K562 (cell line): ENCODE measurements around the gene ATXN7L2. TPM values are rescaled to one million over a fixed set of nuclear protein-coding genes. Genes with fewer than 3 reads are reported as not detected.

Experiments used
- ATAC-seq: fragments of 200-7000 bp; cut with Tn5 transposase; 3 replicates; pipeline ENCODE4 v1.9.1; 2020; ENCODE audit warnings: moderate library complexity
- BruUV-seq: library from RNA; stranded (reverse); fragments of 400-500 nt; replicated peaks from 2 replicates; lab custom pipeline; 2021; lab: Mats Ljungman, UMichigan
- CTCF ChIA-PET: fragments of 300-600 bp; formaldehyde crosslinking; extraction: SDS; loops from one replicate; lab custom pipeline; 2021; ENCODE audit warnings: low intra/inter-chr PET ratio; lab: Yijun Ruan, JAX
- POLR2A ChIA-PET: fragments of 300-600, 350-650 bp; sonication (Branson Sonifier 250); formaldehyde crosslinking; extraction: SDS; loops from one replicate; lab custom pipeline; 2021; ENCODE audit warnings: antibody characterized with exemption, inconsistent platforms; lab: Yijun Ruan, JAX
- DNase-seq, 4 experiments: peaks; one replicate each; pipeline versions ENCODE4 v3.0.0 to v3.0.0-alpha.2; 2011 to 2018; ENCODE audit warnings: low spot score in 3 of 4, mixed read lengths in 3 of 4; ENCODE audit errors: extremely low read depth in 1 of 4
- FAIRE-seq: peaks from 2 replicates; lab custom pipeline; 2011; peaks lifted over from hg19 to GRCh38; lab: Jason Lieb, UNC
- H2AFZ ChIP-seq: 2 replicates; pipeline ENCODE4 v1.6.0; 2011; ENCODE audit warnings: low read depth, low read length, control low read depth, inconsistent platforms
- H3K27ac ChIP-seq: fragments of 200-600 bp; 3 replicates; pipeline ENCODE4 v1.8.0; 2011; ENCODE audit warnings: low read depth, mild to moderate bottlenecking, control low read depth, inconsistent platforms, low read length, moderate library complexity, mixed read lengths; ENCODE audit errors: extremely low read depth
- H3K27me3 ChIP-seq, 2 experiments: fragments of 300-600 bp in 1 of 2; 2 replicates in 1 of 2; 3 replicates in 1 of 2; pipeline versions ENCODE4 v1.6.0 to v1.8.0; 2011; ENCODE audit warnings: inconsistent platforms in 2 of 2, low read length in 2 of 2, mild to moderate bottlenecking in 1 of 2, mixed read lengths in 1 of 2, moderate library complexity in 1 of 2; ENCODE audit not compliant: control insufficient read depth in 2 of 2, insufficient read depth in 2 of 2
- H3K36me3 ChIP-seq: fragments of 300-600 bp; 3 replicates; pipeline ENCODE4 v1.8.0; 2011; ENCODE audit warnings: mild to moderate bottlenecking, low read length, inconsistent platforms; ENCODE audit not compliant: control insufficient read depth, insufficient read depth
- H3K4me1 ChIP-seq, 2 experiments: fragments of 200-600 bp in 1 of 2; replicated peaks in 1 of 2; 2 replicates in 1 of 2; 3 replicates in 1 of 2; pipeline versions ENCODE4 v1.5.1 to v1.8.0; 2011; ENCODE audit warnings: inconsistent platforms in 2 of 2, low read length in 2 of 2, mild to moderate bottlenecking in 1 of 2, mixed read lengths in 1 of 2, moderate library complexity in 1 of 2; ENCODE audit not compliant: control insufficient read depth in 2 of 2, insufficient read depth in 2 of 2
- H3K4me2 ChIP-seq: 2 replicates; pipeline ENCODE4 v1.6.1; 2011; ENCODE audit warnings: low read length, control low read depth, inconsistent platforms, mixed read lengths; ENCODE audit not compliant: insufficient read depth
- H3K4me3 ChIP-seq: fragments of 200-600 bp; sonication (generic), shearing (Covaris generic); 2 replicates; pipeline ENCODE4 v1.5.1; 2016; ENCODE audit warnings: control low read depth, inconsistent platforms
- H3K79me2 ChIP-seq: fragments of 200-600 bp; 3 replicates; pipeline ENCODE4 v1.8.0; 2011; ENCODE audit warnings: low read length, inconsistent platforms; ENCODE audit not compliant: control insufficient read depth, insufficient read depth
- H3K9ac ChIP-seq, 2 experiments: 2 replicates each; pipeline versions ENCODE4 v1.6.0 to v1.6.1; 2011; ENCODE audit warnings: low read depth in 2 of 2, low read length in 2 of 2, control low read depth in 1 of 2, inconsistent platforms in 1 of 2, mild to moderate bottlenecking in 1 of 2, mixed read lengths in 1 of 2; ENCODE audit not compliant: insufficient read depth in 1 of 2
- H3K9me1 ChIP-seq: one replicate; pipeline ENCODE4 v1.6.0; 2011; ENCODE audit warnings: inconsistent platforms, mild to moderate bottlenecking, low read length, moderate library complexity; ENCODE audit not compliant: control insufficient read depth, insufficient read depth
- H3K9me3 ChIP-seq: replicated peaks from 2 replicates; pipeline ENCODE4 v1.5.1; 2011; ENCODE audit warnings: low read depth, low read length, inconsistent platforms; ENCODE audit not compliant: control insufficient read depth, insufficient read depth
- H4K20me1 ChIP-seq: replicated peaks from 2 replicates; pipeline ENCODE4 v1.6.1; 2011; ENCODE audit warnings: low read length, inconsistent platforms, mixed read lengths; ENCODE audit not compliant: control insufficient read depth, insufficient read depth
- NRF1 ChIP-seq, 2 experiments: fragments of 450-650 bp; IDR thresholded peaks in 1 of 2; conservative IDR thresholded peaks in 1 of 2; 2 replicates each; pipeline ENCODE4 v1.6.1; 2014; ENCODE audit warnings: mild to moderate bottlenecking in 2 of 2
- RFX5 ChIP-seq: IDR thresholded peaks from 2 replicates; pipeline ENCODE4 v1.6.1; 2011; ENCODE audit warnings: low read depth, mild to moderate bottlenecking, improper control_type of control experiment, low read length
- YBX1 ChIP-seq: fragments of 450-650 bp; IDR thresholded peaks from 2 replicates; pipeline ENCODE4 v1.7.1; 2016; ENCODE audit warnings: mild to moderate bottlenecking
- ZNF239 ChIP-seq: fragments of 250-450 bp; sonication (Bioruptor Pico); IDR thresholded peaks from 2 replicates; pipeline ENCODE4 v1.4.0; 2020; ENCODE audit warnings: mild to moderate bottlenecking
- WGBS: fragments of 100-300 bp; shearing (Covaris generic); methylation state at CpG from one replicate; pipeline ENCODE4 v1.1.6; 2016; ENCODE audit warnings: low coverage, mixed read lengths; ENCODE audit not compliant: insufficient coverage; ENCODE audit errors: missing lambda C conversion rate; 5-methylcytosine and 5-hydroxymethylcytosine counted together
- in situ Hi-C: fragments of 300-500 bp; cut with MboI; formaldehyde crosslinking; loops from 4 replicates; pipeline ENCODE4 v1.15.0; 2018; ENCODE audit warnings: inconsistent platforms, mixed read lengths
- intact Hi-C: fragments of 100-400 bp; cut with micrococcal nuclease; formaldehyde crosslinking; loops from 2 replicates; pipeline ENCODE4 v1.14.2; 2022
- polyA plus RNA-seq, 8 experiments: library from polyadenylated mRNA; depleted of rRNA in 4 of 8; stranded (reverse) in 5 of 8; unstranded in 3 of 8; fragments of >200 nt; fragmentation: Nextera tagmentation in 2 of 8; fragmentation: Illumina TruSeq in 1 of 8; extraction: Ambion mirVana in 2 of 8; extraction: Trizol in 1 of 8; gene quantifications; 2 replicates each; pipeline versions ENCODE4 v1.2.1 to v1.2.3, GENCODE V29; 2011 to 2014; ENCODE audit warnings: inconsistent platforms in 1 of 8, missing spikeins in 1 of 8
- total RNA-seq, 7 experiments: library from RNA; depleted of rRNA in 6 of 7; stranded (reverse); fragments of >200 nt in 6 of 7; fragmentation: Illumina TruSeq in 2 of 7; extraction: Trizol in 2 of 7; gene quantifications; 2 replicates each; pipeline versions ENCODE4 v1.2.1 to v1.2.3, GENCODE V29; 2011 to 2021; ENCODE audit warnings: low replicate concordance in 1 of 7

Gene ATXN7L2
- total and polyA plus RNA-seq, 9 of the 15 experiments (the other 6 are each of a cell fraction or from before 2014, with no cell fraction given): 0.21 to 10.4 (median 5.8) TPM

GRCh38 chr1:109527098-109527811, 43.5 kb downstream of the ATXN7L2 start:
- ChIA-PET POLR2A (interaction anchor here (0.6 kb wide), 2 partner anchors 19 to 286 kb away, joined by 3 read pairs; no protein-coding TSS in a partner anchor), CTCF (interaction anchor here (0.6 kb wide), 2 partner anchors 34 to 1637 kb away, joined by 3 to 4 read pairs; partner anchors contain the start of gene CYB561D1)
- FAIRE-seq (no peak), ATAC-seq (no peak), DNase-seq (no peak)
- H4K20me1 ChIP-seq: no peaks in the 10 kb centered on the region
- no peaks in the 10 kb centered on the region for H3K36me3 ChIP-seq
- peaks cover 4 to 9% of the 10 kb centered on the region in 2 experiments; a peak in 4 of 5 replicates for H3K4me1 ChIP-seq
- intact Hi-C loops (no loop called here), in situ Hi-C loops (no loop called here)
- H2AFZ ChIP-seq: no peak overlapping the region
- H3K4me2 ChIP-seq: no peak overlapping the region
- H3K9me3 ChIP-seq: no peaks in the 10 kb centered on the region
- WGBS: 9% methylated on average over 14 of the region's 14 CpGs
- BruUV-seq: no TSS peak
- H3K9me1 ChIP-seq: no peaks in the 10 kb centered on the region
- H3K4me3 ChIP-seq: no peak overlapping the region
- no peaks in the 10 kb centered on the region for H3K79me2 ChIP-seq
- H3K27me3 ChIP-seq: peaks cover 22 to 34% of the 10 kb centered on the region in 2 experiments
- H3K9ac ChIP-seq: no peak overlapping the region
- no peak for TF ChIP-seq RFX5
- TF ChIP-seq ZNF239: no peak
- TF ChIP-seq NRF1 (conservative IDR thresholded peaks at IDR 0.05 in 1 of 2, IDR thresholded peaks at IDR 0.05 in 1 of 2): no peak
- TF ChIP-seq YBX1: no peak
- H3K27ac ChIP-seq: no peak overlapping the region
